HepG2 (cell line): ENCODE data around the gene SC5D. TPM values are rescaled to one million over a fixed set of nuclear protein-coding genes. Genes with fewer than 3 reads are reported as not detected.

Experiments used
- HES4 ChIP-seq: sonication (generic); formaldehyde crosslinking; IDR thresholded peaks from 2 replicates; pipeline ENCODE4 v1.9.0; 2021; ENCODE audit warnings: mild to moderate bottlenecking, missing genetic modification reagents, borderline replicate concordance
- HMG20A ChIP-seq: IDR thresholded peaks from 2 replicates; pipeline ENCODE4 v1.6.1; 2016; ENCODE audit warnings: borderline replicate concordance
- HNF1B ChIP-seq: sonication (generic); formaldehyde crosslinking; IDR thresholded peaks from 2 replicates; pipeline ENCODE4 v1.5.1; 2020; ENCODE audit warnings: mild to moderate bottlenecking, moderate library complexity, missing genetic modification reagents
- KLF6 ChIP-seq: IDR thresholded peaks from 2 replicates; pipeline ENCODE4 v1.8.0; 2016; ENCODE audit warnings: missing biosample characterization, missing genetic modification reagents
- NR2F1 ChIP-seq, 2 experiments: fragments of 450-650 bp in 1 of 2; formaldehyde crosslinking in 1 of 2; IDR thresholded peaks; 2 replicates each; pipeline versions ENCODE4 v1.5.0 to v1.6.1; 2016 to 2020; ENCODE audit warnings: mild to moderate bottlenecking in 1 of 2, missing compliant biosample characterization in 1 of 2, missing genetic modification reagents in 1 of 2, moderate library complexity in 1 of 2
- SP5 ChIP-seq: IDR thresholded peaks from 2 replicates; pipeline ENCODE4 v1.6.1; 2016; ENCODE audit warnings: low read depth, borderline replicate concordance
- TCF12 ChIP-seq, 2 experiments: fragments of 450-650 bp in 1 of 2; sonication (generic) in 1 of 2; formaldehyde crosslinking in 1 of 2; IDR thresholded peaks; 2 replicates each; pipeline versions ENCODE4 v1.6.1 to v1.8.0; 2017 to 2022; ENCODE audit warnings: antibody characterized with exemption in 1 of 2, mild to moderate bottlenecking in 1 of 2, missing genetic modification reagents in 1 of 2, moderate library complexity in 1 of 2
- XRCC5 ChIP-seq: fragments of 200-400 bp; formaldehyde crosslinking; optimal IDR thresholded peaks from 2 replicates; pipeline ENCODE3; 2017; ENCODE audit warnings: mild to moderate bottlenecking, low read length
- ZNF264 ChIP-seq: sonication (generic); formaldehyde crosslinking; IDR thresholded peaks from 2 replicates; pipeline ENCODE4 v1.4.0; 2020; ENCODE audit warnings: missing genetic modification reagents
- ZNF557 ChIP-seq: sonication (generic); formaldehyde crosslinking; IDR thresholded peaks from 2 replicates; pipeline ENCODE4 v1.4.0; 2020; ENCODE audit warnings: missing genetic modification reagents
- ZNF749 ChIP-seq: sonication (generic); formaldehyde crosslinking; IDR thresholded peaks from 2 replicates; pipeline ENCODE4 v1.8.0; 2022; ENCODE audit warnings: mild to moderate bottlenecking, missing genetic modification reagents, moderate library complexity, borderline replicate concordance
- ZNF761 ChIP-seq: sonication (generic); formaldehyde crosslinking; conservative IDR thresholded peaks from 2 replicates; pipeline ENCODE4 v1.4.0; 2020; ENCODE audit warnings: mild to moderate bottlenecking, missing genetic modification reagents
- ZZZ3 ChIP-seq: sonication (generic); formaldehyde crosslinking; IDR thresholded peaks from 2 replicates; pipeline ENCODE4 v1.4.0; 2020; ENCODE audit warnings: missing genetic modification reagents, mild to moderate bottlenecking, borderline replicate concordance
- polyA plus RNA-seq, 8 experiments: library from polyadenylated mRNA; depleted of rRNA in 3 of 8; stranded (reverse) in 7 of 8; unstranded in 1 of 8; fragments of >200 nt; fragmentation: Illumina TruSeq in 4 of 8; extraction: Trizol in 4 of 8; gene quantifications; 2 replicates each; pipeline versions ENCODE4 v1.2.1 to v1.2.3, GENCODE V29; 2011 to 2016; ENCODE audit warnings: low read depth in 4 of 8, missing spikeins in 1 of 8, mixed read lengths in 1 of 8; ENCODE audit not compliant: insufficient read depth in 1 of 8
- total RNA-seq, 5 experiments: library from RNA; depleted of rRNA; stranded (reverse); fragments of >200 nt; fragmentation: Illumina TruSeq; extraction: Trizol; gene quantifications; 2 replicates each; pipeline ENCODE4 v1.2.3, GENCODE V29; 2016; ENCODE audit warnings: low read depth in 1 of 5
- TF ChIP-seq, protein P1 (sequence below): sonication (generic); formaldehyde crosslinking; IDR thresholded peaks from 2 replicates; pipeline ENCODE4 v1.4.0; 2020; ENCODE audit warnings: low read depth, missing genetic modification reagents
- TF ChIP-seq, protein P2 (sequence below): sonication (generic); formaldehyde crosslinking; IDR thresholded peaks from 2 replicates; pipeline ENCODE4 v1.4.0; 2020; ENCODE audit warnings: mild to moderate bottlenecking, missing genetic modification reagents, borderline replicate concordance

Gene SC5D
- total and polyA plus RNA-seq, 2 of the 13 experiments (the other 11 are each of a cell fraction or from before 2014, with no cell fraction given) = 84.4 to 155 TPM

DNA sequence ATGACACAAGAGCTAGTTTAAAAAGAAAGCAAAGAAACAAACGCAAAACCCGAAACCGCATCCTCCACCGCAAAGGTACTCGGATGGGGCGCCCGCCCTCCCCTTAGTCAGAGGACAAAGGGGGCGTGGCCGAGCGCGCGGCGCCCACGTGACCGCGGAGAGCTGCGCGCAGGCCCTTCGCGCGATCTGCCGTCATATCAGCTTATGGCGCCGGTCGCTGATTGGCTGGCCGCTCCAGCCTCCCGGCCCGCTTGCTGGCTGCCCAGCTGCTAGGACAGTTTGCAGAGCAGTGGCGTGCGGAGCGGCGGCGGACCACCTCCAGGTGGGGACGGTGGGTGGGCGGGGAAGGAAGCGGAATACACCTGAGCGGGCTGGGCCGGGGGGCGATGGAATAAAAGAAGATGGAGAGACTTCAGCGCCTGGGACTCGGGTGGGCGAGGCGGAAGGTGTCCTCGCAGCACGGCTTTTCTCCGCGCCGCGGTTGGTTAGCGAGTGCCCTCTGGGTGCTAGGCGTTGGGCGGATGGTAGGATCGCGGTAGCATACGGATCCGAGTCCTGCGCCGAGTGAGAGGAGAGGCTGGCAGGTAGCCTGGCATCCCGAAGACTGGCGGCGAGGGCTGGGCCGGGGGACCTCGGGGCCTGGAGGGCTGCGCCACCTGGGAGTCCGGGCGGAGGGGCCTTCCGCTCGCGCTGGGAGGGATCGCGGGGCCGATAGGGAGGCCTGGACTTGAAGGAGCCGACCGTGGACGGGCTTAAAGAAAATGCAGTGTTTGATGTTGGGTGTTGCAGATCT is at the start of gene SC5D (continued):
- TF ChIP-seq, protein P1, sequence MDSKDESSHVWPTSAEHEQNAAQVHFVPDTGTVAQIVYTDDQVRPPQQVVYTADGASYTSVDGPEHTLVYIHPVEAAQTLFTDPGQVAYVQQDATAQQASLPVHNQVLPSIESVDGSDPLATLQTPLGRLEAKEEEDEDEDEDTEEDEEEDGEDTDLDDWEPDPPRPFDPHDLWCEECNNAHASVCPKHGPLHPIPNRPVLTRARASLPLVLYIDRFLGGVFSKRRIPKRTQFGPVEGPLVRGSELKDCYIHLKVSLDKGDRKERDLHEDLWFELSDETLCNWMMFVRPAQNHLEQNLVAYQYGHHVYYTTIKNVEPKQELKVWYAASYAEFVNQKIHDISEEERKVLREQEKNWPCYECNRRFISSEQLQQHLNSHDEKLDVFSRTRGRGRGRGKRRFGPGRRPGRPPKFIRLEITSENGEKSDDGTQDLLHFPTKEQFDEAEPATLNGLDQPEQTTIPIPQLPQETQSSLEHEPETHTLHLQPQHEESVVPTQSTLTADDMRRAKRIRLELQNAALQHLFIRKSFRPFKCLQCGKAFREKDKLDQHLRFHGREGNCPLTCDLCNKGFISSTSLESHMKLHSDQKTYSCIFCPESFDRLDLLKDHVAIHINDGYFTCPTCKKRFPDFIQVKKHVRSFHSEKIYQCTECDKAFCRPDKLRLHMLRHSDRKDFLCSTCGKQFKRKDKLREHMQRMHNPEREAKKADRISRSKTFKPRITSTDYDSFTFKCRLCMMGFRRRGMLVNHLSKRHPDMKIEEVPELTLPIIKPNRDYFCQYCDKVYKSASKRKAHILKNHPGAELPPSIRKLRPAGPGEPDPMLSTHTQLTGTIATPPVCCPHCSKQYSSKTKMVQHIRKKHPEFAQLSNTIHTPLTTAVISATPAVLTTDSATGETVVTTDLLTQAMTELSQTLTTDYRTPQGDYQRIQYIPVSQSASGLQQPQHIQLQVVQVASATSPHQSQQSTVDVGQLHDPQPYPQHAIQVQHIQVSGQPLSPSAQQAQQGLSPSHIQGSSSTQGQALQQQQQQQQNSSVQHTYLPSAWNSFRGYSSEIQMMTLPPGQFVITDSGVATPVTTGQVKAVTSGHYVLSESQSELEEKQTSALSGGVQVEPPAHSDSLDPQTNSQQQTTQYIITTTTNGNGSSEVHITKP (CRISPR knock-in tag) = peak; percentile 53; the same call in 1 of the 2 replicates
- no peak for TF ChIP-seq NR2F1 (CRISPR knock-in tag; IDR thresholded peaks at IDR 0.05)
- TF ChIP-seq ZNF557 (CRISPR knock-in tag) = no peak
- TF ChIP-seq ZNF761 (CRISPR knock-in tag) = peak; percentile 81; the same call in 1 of the 2 replicates
- no peak for TF ChIP-seq HMG20A (CRISPR knock-in tag)
- TF ChIP-seq, protein P2, sequence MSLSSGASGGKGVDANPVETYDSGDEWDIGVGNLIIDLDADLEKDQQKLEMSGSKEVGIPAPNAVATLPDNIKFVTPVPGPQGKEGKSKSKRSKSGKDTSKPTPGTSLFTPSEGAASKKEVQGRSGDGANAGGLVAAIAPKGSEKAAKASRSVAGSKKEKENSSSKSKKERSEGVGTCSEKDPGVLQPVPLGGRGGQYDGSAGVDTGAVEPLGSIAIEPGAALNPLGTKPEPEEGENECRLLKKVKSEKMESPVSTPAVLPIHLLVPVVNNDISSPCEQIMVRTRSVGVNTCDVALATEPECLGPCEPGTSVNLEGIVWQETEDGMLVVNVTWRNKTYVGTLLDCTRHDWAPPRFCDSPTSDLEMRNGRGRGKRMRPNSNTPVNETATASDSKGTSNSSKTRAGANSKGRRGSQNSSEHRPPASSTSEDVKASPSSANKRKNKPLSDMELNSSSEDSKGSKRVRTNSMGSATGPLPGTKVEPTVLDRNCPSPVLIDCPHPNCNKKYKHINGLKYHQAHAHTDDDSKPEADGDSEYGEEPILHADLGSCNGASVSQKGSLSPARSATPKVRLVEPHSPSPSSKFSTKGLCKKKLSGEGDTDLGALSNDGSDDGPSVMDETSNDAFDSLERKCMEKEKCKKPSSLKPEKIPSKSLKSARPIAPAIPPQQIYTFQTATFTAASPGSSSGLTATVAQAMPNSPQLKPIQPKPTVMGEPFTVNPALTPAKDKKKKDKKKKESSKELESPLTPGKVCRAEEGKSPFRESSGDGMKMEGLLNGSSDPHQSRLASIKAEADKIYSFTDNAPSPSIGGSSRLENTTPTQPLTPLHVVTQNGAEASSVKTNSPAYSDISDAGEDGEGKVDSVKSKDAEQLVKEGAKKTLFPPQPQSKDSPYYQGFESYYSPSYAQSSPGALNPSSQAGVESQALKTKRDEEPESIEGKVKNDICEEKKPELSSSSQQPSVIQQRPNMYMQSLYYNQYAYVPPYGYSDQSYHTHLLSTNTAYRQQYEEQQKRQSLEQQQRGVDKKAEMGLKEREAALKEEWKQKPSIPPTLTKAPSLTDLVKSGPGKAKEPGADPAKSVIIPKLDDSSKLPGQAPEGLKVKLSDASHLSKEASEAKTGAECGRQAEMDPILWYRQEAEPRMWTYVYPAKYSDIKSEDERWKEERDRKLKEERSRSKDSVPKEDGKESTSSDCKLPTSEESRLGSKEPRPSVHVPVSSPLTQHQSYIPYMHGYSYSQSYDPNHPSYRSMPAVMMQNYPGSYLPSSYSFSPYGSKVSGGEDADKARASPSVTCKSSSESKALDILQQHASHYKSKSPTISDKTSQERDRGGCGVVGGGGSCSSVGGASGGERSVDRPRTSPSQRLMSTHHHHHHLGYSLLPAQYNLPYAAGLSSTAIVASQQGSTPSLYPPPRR (CRISPR knock-in tag) = 0 out of 2 replicates have a peak, but pooled peaks have one; percentile 21
- peak; percentile 77 for TF ChIP-seq KLF6 (CRISPR knock-in tag)
- peak; percentile 55; the same call in 1 of the 2 replicates for TF ChIP-seq ZNF264 (CRISPR knock-in tag)
- TF ChIP-seq HNF1B (CRISPR knock-in tag) = peak; percentile 75; the same call in 1 of the 2 replicates
- no peak for TF ChIP-seq HES4 (CRISPR knock-in tag)
- peak; percentile 19 for TF ChIP-seq XRCC5
- no peak for TF ChIP-seq TCF12 (IDR thresholded peaks at IDR 0.05)
- 0 out of 2 replicates have a peak, but pooled peaks have one; percentile 47 for TF ChIP-seq TCF12 (CRISPR knock-in tag; IDR thresholded peaks at IDR 0.05)
- TF ChIP-seq ZZZ3 (CRISPR knock-in tag) = no peak
- peak; percentile 44; the same call in 1 of the 2 replicates for TF ChIP-seq SP5
- peak; percentile 89; the same call in 1 of the 2 replicates for TF ChIP-seq ZNF749 (CRISPR knock-in tag)
